GM12892 (cell line): ENCODE results near the gene STX12.
"Not testable (repeated sequence)": the region's sequence is repeated elsewhere in the genome, so short reads cannot be mapped to it uniquely, and the experiment has no call there.

Experiments
- DNase-seq: peaks from one replicate; pipeline ENCODE4 v3.0.0; 2011; ENCODE audit not compliant: insufficient read length
- FAIRE-seq: peaks from 2 replicates; lab custom pipeline; 2011; peaks lifted over from hg19 to GRCh38; lab: Jason Lieb, UNC
- POLR2A ChIP-seq: IDR thresholded peaks from 2 replicates; pipeline ENCODE4 v1.6.1; 2011; ENCODE audit warnings: low read depth, low read length, control low read depth
- POLR2AphosphoS5 ChIP-seq: IDR thresholded peaks from 2 replicates; pipeline ENCODE4 v1.6.1; 2011; ENCODE audit warnings: low read depth, low read length, control low read depth
- TAF1 ChIP-seq: IDR thresholded peaks from 2 replicates; pipeline ENCODE4 v1.6.1; 2011; ENCODE audit warnings: low read depth, mild to moderate bottlenecking, control low read depth, low read length, borderline replicate concordance

The STX12 gene

DNA sequence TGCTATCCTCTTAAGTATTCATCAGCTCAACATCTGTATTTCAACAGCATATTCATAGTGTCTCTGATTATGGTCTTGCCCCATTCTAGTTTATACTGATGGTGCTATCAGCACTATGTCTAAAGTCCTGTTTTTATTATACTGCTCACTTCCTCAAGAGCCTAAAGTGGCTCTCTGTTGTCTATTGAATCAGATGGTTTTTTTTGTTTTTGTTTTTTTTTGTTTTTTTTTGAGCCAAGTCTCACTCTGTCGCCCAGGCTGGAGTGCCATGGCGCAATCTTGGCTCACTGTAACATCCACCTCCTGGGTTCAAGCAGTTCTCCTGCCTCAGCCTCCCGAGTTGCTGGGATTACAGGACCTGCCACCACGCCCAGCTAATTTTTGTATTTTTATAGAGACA, 6.1 kb downstream of the STX12 start:
- no peak for DNase-seq
- no peak for TF ChIP-seq POLR2AphosphoS5
- no peak for TF ChIP-seq TAF1
- TF ChIP-seq POLR2A: no peak
- FAIRE-seq: no peak

DNA sequence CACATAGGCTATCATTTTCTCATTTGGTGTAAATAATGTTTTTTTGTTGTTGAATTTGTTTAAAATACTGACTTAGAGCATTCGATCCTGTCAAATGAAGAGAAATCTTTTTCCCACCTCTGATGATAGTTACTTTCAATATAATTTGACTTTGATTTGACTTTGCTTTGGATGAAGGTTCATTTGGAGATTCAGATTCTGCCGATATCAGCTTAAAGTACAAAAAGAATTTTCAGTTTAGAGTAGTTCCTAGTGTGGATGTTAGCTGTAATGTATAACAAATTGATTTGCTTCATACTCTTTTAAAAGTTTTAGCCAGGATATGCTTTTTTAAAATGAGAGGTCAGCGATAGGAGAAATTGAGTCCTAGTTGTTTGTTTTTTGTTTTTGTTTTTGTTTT, 9.9 kb downstream of the STX12 start:
- no peak for TF ChIP-seq POLR2AphosphoS5
- TF ChIP-seq TAF1: no peak
- TF ChIP-seq POLR2A: no peak
- FAIRE-seq: no peak

GRCh38 chr1:27784700-27785099, 11.7 kb downstream of the STX12 start:
- TF ChIP-seq TAF1: no peak
- no peak for TF ChIP-seq POLR2A
- TF ChIP-seq POLR2AphosphoS5: no peak
- DNase-seq: no peak
- FAIRE-seq: no peak

More for the DNA sequence above, 9.9 kb downstream of the STX12 start:
- no peak for DNase-seq

GRCh38 chr1:27785781-27786455, 12.9 kb downstream of the STX12 start:
- FAIRE-seq: no peak
- no peak for TF ChIP-seq TAF1
- no peak for TF ChIP-seq POLR2AphosphoS5
- no peak for TF ChIP-seq POLR2A
- DNase-seq: no peak

GRCh38 chr1:27787895-27788294, 14.9 kb downstream of the STX12 start:
- TF ChIP-seq POLR2A: no peak
- TF ChIP-seq POLR2AphosphoS5: no peak
- DNase-seq: no peak
- FAIRE-seq: no peak

- no peak for DNase-seq
- no peak for FAIRE-seq
- TF ChIP-seq POLR2AphosphoS5 (no peak), TAF1 (no peak), POLR2A (no peak)
Measured at GRCh38 chr1:27789540-27790041, 16.6 kb downstream of the STX12 start.

GRCh38 chr1:27790270-27790669, 17.3 kb downstream of the STX12 start:
- not testable (repeated sequence) for DNase-seq, FAIRE-seq

DNA sequence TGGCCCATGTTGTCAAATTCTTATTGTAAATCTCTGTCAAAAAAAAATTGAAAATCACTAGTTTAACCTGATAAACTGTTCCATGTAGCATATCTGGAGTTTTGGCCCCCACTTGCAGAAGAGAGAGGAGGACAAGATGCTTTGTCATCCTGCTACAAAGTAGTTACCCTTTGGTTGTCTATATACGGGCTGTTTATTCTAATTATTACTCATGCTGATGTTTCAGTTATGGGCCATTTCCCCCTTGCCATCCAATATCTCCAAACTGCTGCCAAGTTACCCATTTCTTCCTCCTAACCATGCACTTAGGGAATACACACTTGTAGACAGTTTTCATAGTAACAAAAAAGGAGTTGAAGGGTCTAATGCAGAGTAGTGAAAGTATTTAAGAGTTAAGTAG, 22.6 kb downstream of the STX12 start:
- DNase-seq (no peak), FAIRE-seq (no peak)
- TF ChIP-seq TAF1: no peak

DNA sequence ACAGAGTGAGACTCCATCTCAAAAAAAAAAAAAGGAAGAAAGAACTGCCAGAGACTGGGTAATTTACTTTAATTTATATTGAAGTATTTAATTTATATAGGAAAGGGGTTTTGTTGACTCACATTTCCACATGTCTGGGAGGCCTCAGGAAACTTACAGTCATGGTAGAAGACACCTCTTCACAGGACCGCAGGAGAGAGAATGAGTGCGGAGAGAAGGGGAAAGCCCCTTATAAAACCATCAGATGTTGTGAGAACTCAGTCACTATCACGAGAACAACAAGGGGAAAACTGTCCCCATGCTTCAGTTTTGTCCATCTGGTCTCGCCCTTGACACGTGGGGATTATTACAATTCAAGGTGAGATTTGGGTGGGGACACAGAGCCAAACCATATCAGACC, 31.8 kb downstream of the STX12 start:
- DNase-seq: no peak
- FAIRE-seq: no peak

DNA sequence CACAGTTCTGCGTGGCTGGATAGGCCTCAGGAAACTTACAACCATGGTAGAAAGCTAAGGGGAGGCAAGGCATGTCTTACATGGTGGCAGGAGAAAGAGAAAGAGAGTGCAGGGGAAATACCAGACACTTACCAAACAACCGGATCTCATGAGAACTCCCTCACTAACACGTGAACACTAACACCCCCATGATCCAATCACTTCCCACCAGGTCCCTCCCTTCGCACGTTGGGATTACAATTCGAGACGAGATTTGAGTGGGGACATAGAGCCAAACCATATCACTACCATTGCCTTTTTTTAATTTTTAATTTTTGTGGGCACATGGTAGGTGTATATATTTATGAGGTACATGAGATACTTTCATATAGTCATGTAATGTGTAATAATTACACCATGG, 33.7 kb downstream of the STX12 start:
- no peak for DNase-seq
- no peak for FAIRE-seq
- TF ChIP-seq POLR2AphosphoS5: no peak
- no peak for TF ChIP-seq POLR2A
- TF ChIP-seq TAF1: no peak

More for the DNA sequence above, 31.8 kb downstream of the STX12 start:
- no peak for TF ChIP-seq POLR2A
- no peak for TF ChIP-seq POLR2AphosphoS5
- no peak for TF ChIP-seq TAF1

DNA sequence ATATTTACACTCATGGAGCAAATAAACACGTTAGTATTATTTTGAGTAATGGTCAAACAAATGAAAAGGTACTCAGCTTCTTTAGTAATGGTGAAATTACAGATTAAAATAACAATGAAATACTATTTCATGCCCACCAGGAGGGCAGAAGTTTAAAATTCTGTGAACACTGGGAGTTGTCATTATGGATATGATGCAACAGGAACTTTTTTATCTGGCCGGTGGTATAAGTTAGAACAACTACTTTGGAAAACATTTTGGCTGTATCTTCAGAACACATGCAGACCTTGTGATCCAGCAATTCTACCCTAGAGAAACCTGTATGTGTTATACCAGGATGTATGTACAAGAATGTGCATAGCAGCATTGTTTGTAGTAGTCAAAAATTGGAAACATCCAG, 34.4 kb downstream of the STX12 start:
- no peak for FAIRE-seq

GRCh38 chr1:27808131-27808530, 35.1 kb downstream of the STX12 start:
- DNase-seq, FAIRE-seq: not testable (repeated sequence)

More for the DNA sequence above, 34.4 kb downstream of the STX12 start:
- DNase-seq: no peak
- TF ChIP-seq POLR2A (no peak), TAF1 (no peak), POLR2AphosphoS5 (no peak)

GRCh38 chr1:27809883-27810282, 36.9 kb downstream of the STX12 start:
- no peak for DNase-seq
- FAIRE-seq: no peak
- TF ChIP-seq POLR2A: no peak
- no peak for TF ChIP-seq POLR2AphosphoS5
- TF ChIP-seq TAF1: no peak
